Measurements from ENCODE around the gene MFAP2.

DNA sequence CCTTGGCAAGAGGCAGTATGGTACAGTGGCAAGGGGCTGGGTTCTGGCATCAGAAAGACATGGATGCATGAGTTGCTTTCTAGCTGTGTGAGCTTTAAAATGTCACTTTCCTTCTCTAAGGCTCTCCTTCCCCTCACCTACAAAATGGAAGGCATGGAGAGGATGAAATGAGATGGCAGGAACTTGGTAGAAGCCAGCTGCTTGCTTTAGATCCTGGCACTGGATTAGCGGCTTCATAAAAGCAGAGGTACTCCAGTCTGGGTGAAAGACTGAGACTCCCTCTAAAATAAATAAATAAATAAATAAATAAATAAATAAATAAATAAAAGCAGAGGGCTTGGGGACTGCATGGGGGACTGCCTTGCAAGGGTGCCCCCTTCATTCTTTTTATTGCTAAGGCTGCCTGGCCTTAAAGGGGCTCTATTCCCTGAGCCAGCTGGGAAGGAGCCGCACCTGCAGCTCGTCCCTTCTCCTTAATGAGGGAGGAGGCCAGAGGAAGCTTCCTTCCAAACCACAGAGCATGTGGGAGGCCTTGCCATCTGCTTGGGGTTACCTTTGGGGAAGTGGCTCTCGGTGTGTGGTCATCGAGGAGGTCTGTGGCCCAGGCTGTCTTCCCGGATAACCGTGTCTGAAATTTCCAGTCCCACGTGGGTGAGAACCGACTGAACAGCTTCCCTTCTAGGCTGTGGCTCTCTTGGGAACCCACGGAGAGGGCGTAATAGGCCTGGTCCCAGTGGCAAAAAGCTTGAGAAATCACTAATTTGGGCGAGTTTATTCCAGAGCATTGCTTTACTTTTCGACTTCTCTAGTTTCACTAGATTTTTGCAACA is 33.3 kb upstream of the MFAP2 start:
- TF ChIP-seq CTCF (IDR thresholded peaks at IDR 0.05) (no peak), POLR2A (IDR thresholded peaks at IDR 0.05; ENCODE audit: low read depth) (no peak), EP300 (IDR thresholded peaks at IDR 0.05) (no peak), POLR2AphosphoS5 (IDR thresholded peaks at IDR 0.05) (no peak)
